Measurements from ENCODE around the gene LRRIQ3. TPM values are rescaled to one million over a fixed set of nuclear protein-coding genes. Genes with fewer than 3 reads are reported as not detected.

The LRRIQ3 gene
- total RNA-seq, 4 donors from 2014 or later, result 0.12 to 0.39 (median 0.21) TPM; not detected in 1

DNA sequence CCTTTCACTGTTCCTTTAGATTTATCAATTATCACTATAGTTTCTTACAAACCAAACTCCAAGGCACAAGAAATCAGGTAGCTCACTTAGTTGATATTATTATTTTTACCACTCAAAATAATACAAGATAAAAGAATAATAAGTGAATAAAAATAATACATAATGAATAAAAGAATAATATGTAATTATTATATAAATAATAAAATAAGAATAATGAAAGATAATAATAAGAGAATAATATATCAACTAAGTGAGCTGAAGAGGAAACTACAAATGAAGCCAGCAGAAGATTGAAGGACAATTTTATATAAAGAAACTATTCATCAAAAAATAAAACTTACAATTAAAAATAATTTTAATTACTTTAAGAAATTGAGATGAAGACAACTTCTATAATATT is 90.6 kb downstream of the LRRIQ3 start:
- TF ChIP-seq CTCF (IDR thresholded peaks at IDR 0.05) (no peak), POLR2A (IDR thresholded peaks at IDR 0.05) (no peak)
- H3K4me3 ChIP-seq (ENCODE audit: low read depth, poor library complexity, severe bottlenecking), result no peak overlapping the region
- intact Hi-C loops (cut with DNase I; ENCODE audit: low total_unique reads), result no loop called here
- DNase-seq (ENCODE audit: low spot score in 2 of 2), result no peak

- 88 to 91% methylated on average over 1 of the region's 1 CpG for WGBS, 2 donors
- no peak overlapping the region for H3K4me3 ChIP-seq (ENCODE audit: low read depth, poor library complexity, severe bottlenecking)
- DNase-seq (ENCODE audit: low spot score in 2 of 2), result no peak
- TF ChIP-seq POLR2A (IDR thresholded peaks at IDR 0.05), result no peak
- TF ChIP-seq CTCF (IDR thresholded peaks at IDR 0.05), result no peak
- intact Hi-C loops (cut with DNase I; ENCODE audit: low total_unique reads), result no loop called here
Measured at GRCh38 chr1:74091371-74091770, 106.6 kb downstream of the LRRIQ3 start.

DNA sequence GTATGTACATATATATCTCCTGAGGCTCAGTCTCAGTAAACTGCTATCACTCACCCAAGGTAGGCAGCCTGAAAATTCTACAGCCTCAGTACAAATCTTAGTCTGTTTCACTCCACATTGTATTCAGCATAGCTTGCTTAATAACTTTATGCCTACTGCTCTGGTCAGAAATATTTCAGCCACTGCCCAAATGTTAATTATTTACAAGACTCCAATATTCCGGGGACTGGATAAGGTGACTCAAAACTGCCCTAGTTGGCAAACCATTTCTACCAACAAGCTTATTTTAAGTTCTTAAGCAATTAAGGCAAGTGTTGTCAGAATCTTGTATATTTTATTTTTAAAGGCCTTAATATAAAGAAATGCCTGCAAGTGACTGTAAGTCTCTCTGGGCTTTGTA is 114.8 kb downstream of the LRRIQ3 start:
- no peak overlapping the region for H3K4me3 ChIP-seq (ENCODE audit: low read depth, poor library complexity, severe bottlenecking)
- intact Hi-C loops (cut with DNase I; ENCODE audit: low total_unique reads), result no loop called here
- TF ChIP-seq CTCF (IDR thresholded peaks at IDR 0.05) (no peak), POLR2A (IDR thresholded peaks at IDR 0.05) (no peak)
- DNase-seq (ENCODE audit: low spot score in 2 of 2), result no peak
- WGBS, 2 donors, result 74 to 82% methylated on average over 1 of the region's 1 CpG

DNA sequence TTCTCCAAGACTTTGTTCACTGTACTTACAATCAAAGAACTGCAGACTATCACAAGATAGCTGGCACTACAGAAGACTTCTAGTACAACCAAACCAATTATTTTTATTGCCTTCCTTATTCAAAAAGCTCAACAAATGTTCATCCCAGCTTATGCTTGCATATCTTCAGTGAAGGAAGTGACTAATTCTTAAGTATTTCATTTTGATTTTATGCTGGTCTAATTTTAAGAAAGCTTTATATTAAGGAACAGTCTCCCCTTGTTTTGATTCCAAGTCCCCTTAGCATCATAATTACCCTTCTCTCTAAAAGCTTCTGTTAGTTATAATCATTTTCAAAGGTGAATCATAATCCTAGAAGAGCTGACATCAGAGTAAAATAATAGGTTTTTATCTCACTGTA is 132.9 kb downstream of the LRRIQ3 start:
- no peak overlapping the region for H3K4me3 ChIP-seq (ENCODE audit: low read depth, poor library complexity, severe bottlenecking)
- intact Hi-C loops (cut with DNase I; ENCODE audit: low total_unique reads), result no loop called here

DNA sequence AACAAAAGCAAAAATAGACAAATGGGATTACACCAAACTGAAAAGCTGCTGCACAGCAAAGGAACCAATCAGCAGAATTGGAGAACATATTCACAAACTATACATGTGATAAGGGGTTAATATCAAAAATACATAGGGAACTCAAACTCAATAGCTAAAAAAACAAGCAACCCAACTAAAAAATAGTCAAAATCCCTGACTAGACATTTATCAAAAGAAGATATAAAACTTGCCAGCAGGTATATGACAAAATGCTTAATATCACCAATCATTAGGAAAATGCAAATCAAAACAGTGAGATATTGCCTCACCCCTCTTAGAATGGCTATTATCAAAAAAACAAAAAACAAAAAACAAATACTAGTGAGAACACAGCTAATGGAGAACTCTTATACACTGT is 140.3 kb downstream of the LRRIQ3 start:
- DNase-seq (ENCODE audit: low spot score in 2 of 2), result no peak
- no peak overlapping the region for H3K4me3 ChIP-seq (ENCODE audit: low read depth, poor library complexity, severe bottlenecking)
- no peak for TF ChIP-seq CTCF (IDR thresholded peaks at IDR 0.05)
- TF ChIP-seq POLR2A (IDR thresholded peaks at IDR 0.05), result no peak
- intact Hi-C loops (cut with DNase I; ENCODE audit: low total_unique reads), result no loop called here

More for the DNA sequence above, 132.9 kb downstream of the LRRIQ3 start:
- TF ChIP-seq POLR2A (IDR thresholded peaks at IDR 0.05) (no peak), CTCF (IDR thresholded peaks at IDR 0.05) (no peak)
- DNase-seq (ENCODE audit: low spot score in 2 of 2), result no peak

DNA sequence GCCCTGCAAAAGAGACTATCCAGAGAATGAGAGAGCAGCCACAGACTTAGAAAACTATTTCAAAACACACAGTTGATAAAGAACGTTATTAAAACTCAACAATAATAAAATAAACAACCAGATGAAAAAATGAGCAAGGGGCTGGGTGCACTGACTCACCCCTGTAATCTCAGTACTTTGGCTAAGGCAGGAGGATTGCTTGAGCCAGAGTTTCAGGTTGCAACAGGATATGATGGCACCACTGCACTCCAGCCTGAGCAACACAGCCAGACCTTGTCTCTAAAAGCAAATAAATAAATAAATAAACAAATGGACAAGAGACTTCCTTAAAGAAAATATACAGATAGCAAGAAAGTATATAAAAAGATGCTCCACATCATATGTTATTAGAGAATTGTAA is 144.6 kb downstream of the LRRIQ3 start:
- TF ChIP-seq CTCF (IDR thresholded peaks at IDR 0.05) (no peak), POLR2A (IDR thresholded peaks at IDR 0.05) (no peak)
- H3K4me3 ChIP-seq (ENCODE audit: low read depth, poor library complexity, severe bottlenecking), result no peak overlapping the region
- no peak for DNase-seq (ENCODE audit: low spot score in 2 of 2)
- 27 to 44% methylated on average over 1 of the region's 1 CpG for WGBS, 2 donors
- intact Hi-C loops (cut with DNase I; ENCODE audit: low total_unique reads), result no loop called here
